Measurements from ENCODE around the gene C8A. TPM values are rescaled to one million over a fixed set of nuclear protein-coding genes. Genes with fewer than 3 reads are reported as not detected.

Gene C8A
- total and polyA plus RNA-seq, 10 of the 15 experiments (the other 5 are each of a cell fraction or from before 2014, with no cell fraction given) = not detected

DNA sequence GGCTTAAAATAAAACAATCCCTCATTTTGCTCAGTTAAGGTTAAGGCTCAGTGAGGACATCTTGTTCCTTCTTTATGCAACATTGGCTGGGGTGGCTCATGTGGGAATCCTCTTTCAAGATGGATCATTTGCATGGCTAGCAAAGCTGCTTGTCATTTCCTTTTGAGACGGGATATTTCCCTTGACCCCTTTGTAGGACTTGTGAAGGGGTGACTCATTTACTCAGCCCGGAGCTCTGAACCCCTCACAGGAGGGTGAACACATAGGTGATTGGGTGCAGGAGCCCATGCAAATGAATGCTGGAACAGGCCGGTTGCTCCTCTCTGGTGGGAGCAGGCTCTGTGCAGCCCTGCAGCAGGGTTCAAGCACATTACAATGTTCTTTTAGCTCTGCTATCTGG lies 15.8 kb upstream of the C8A start:
- in situ Hi-C loops (cut with MboI) = loop anchor here (25.0 kb wide), 1 partner anchor 1724 kb away; no protein-coding TSS in a partner anchor
- BruUV-seq (replicated peaks) = no TSS peak
- SMC1A ChIA-PET (ENCODE audit: uncharacterized antibody, unreplicated experiment) = no interaction called here

DNA sequence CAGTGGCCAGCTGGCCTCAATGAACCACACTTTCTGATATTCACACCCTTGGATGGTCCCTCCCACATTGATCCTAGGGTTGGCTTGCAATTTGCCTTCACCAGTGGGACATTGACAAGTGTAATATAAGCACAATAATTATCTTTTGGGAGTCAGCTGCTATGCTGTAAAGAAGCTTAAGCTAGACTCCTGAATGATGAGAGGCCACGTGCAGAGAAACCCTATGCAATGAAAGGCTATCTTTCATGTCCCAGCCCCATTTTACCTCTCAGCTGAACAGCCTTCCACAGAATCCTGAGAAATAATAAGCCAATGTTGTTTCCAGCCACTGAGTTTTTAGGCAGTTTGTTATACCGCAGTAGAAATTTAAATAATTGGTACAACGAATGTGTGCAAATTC lies 11.1 kb upstream of the C8A start:
- ATAC-seq (no peak), DNase-seq (ENCODE audit: low read depth, low spot score) (no peak), FAIRE-seq (no peak)
- no peaks in the 10 kb centered on the region for H3K27me3 ChIP-seq (replicated peaks in 1 of 2; ENCODE audit: control insufficient read depth in 2 of 2, insufficient read depth in 2 of 2, low read length in 1 of 2)
- ChIA-PET CTCF (interaction anchor here (1.2 to 2.5 kb wide), 4 partner anchors 10 to 23 kb away, joined by 3 to 10 read pairs (median 4); no protein-coding TSS in a partner anchor), POLR2A (no interaction called here), SMC1A (ENCODE audit: uncharacterized antibody, unreplicated experiment) (interaction anchor here (0.5 to 1.1 kb wide), 2 partner anchors 137 to 389 kb away, joined by 3 to 4 read pairs; no protein-coding TSS in a partner anchor), RAD21 (ENCODE audit: unreplicated experiment) (interaction anchor here (1.7 kb wide), 1 partner anchor 11 kb away, joined by 4 read pairs; no protein-coding TSS in a partner anchor)
- H3K4me2 ChIP-seq (ENCODE audit: control insufficient read depth, insufficient read depth) = no peak overlapping the region
- H2AFZ ChIP-seq (ENCODE audit: control insufficient read depth, low read depth, low read length) = no peak overlapping the region
- H3K4me3 ChIP-seq = no peak overlapping the region
- no peaks in the 10 kb centered on the region for H3K9me3 ChIP-seq (replicated peaks; ENCODE audit: control insufficient read depth, insufficient read depth, low read length)
- no peak overlapping the region for H3K9ac ChIP-seq (ENCODE audit: control insufficient read depth, insufficient read depth, low read length)
- no TSS peak for BruUV-seq (replicated peaks)
- H3K79me2 ChIP-seq (ENCODE audit: control insufficient read depth, insufficient read depth, low read length) = no peaks in the 10 kb centered on the region
- H3K27ac ChIP-seq (ENCODE audit: control insufficient read depth, insufficient read depth) = no peak overlapping the region
- in situ Hi-C loops (cut with MboI) = loop anchor here (25.0 kb wide), 1 partner anchor 1719 kb away; no protein-coding TSS in a partner anchor
- no peaks in the 10 kb centered on the region for H3K4me1 ChIP-seq (ENCODE audit: control insufficient read depth, insufficient read depth, low read length)
- intact Hi-C loops (cut with micrococcal nuclease; ENCODE audit: unreplicated experiment) = no loop called here
- no peaks in the 10 kb centered on the region for H3K36me3 ChIP-seq (ENCODE audit: control insufficient read depth in 2 of 2, insufficient read depth in 2 of 2, low read length in 1 of 2)
- WGBS (ENCODE audit: insufficient coverage, insufficient replicate concordance, low lambda C conversion rate, missing lambda C conversion rate) = 47% methylated on average over 3 of the region's 3 CpGs
- no peaks in the 10 kb centered on the region for H4K20me1 ChIP-seq (ENCODE audit: control insufficient read depth, insufficient read depth)
- TF ChIP-seq SPI1 (IDR thresholded peaks at IDR 0.05; ENCODE audit: borderline replicate concordance, insufficient read depth, low read depth, low read length) = no peak
- TF ChIP-seq, protein P1, sequence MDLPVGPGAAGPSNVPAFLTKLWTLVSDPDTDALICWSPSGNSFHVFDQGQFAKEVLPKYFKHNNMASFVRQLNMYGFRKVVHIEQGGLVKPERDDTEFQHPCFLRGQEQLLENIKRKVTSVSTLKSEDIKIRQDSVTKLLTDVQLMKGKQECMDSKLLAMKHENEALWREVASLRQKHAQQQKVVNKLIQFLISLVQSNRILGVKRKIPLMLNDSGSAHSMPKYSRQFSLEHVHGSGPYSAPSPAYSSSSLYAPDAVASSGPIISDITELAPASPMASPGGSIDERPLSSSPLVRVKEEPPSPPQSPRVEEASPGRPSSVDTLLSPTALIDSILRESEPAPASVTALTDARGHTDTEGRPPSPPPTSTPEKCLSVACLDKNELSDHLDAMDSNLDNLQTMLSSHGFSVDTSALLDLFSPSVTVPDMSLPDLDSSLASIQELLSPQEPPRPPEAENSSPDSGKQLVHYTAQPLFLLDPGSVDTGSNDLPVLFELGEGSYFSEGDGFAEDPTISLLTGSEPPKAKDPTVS (IDR thresholded peaks at IDR 0.05; ENCODE audit: low read depth, low read length) = no peak
- TF ChIP-seq ZNF217 (IDR thresholded peaks at IDR 0.05) = no peak
- no peak for TF ChIP-seq MEF2A (IDR thresholded peaks at IDR 0.05; ENCODE audit: insufficient read depth, low read depth, low read length)
- no peak for TF ChIP-seq NR2C1 (IDR thresholded peaks at IDR 0.05)
- no peak for TF ChIP-seq ZNF622 (IDR thresholded peaks at IDR 0.05)
- TF ChIP-seq TCF3 (IDR thresholded peaks at IDR 0.05; ENCODE audit: borderline replicate concordance, insufficient read depth, low read depth, low read length) = no peak
- TF ChIP-seq GABPA (IDR thresholded peaks at IDR 0.05; ENCODE audit: low read depth) = no peak
- no peak for TF ChIP-seq CHD2 (IDR thresholded peaks at IDR 0.05; ENCODE audit: borderline replicate concordance, low read depth, low read length)
- TF ChIP-seq, protein P2, sequence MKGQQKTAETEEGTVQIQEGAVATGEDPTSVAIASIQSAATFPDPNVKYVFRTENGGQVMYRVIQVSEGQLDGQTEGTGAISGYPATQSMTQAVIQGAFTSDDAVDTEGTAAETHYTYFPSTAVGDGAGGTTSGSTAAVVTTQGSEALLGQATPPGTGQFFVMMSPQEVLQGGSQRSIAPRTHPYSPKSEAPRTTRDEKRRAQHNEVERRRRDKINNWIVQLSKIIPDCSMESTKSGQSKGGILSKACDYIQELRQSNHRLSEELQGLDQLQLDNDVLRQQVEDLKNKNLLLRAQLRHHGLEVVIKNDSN (IDR thresholded peaks at IDR 0.05; ENCODE audit: borderline replicate concordance, extremely low read length, insufficient read depth, low read depth, low read length) = no peak
- TF ChIP-seq SMC3 (IDR thresholded peaks at IDR 0.05; ENCODE audit: borderline replicate concordance, low read length) = no peak
- TF ChIP-seq NFYB (IDR thresholded peaks at IDR 0.05; ENCODE audit: insufficient read depth, low read depth, low read length) = no peak

More for the DNA sequence above, 15.8 kb upstream of the C8A start:
- Histone ChIP-seq H3K79me2 (ENCODE audit: control insufficient read depth, insufficient read depth, low read length) (no peaks in the 10 kb centered on the region), H3K4me2 (ENCODE audit: control insufficient read depth, insufficient read depth) (no peak overlapping the region), H3K9me3 (replicated peaks; ENCODE audit: control insufficient read depth, insufficient read depth, low read length) (no peaks in the 10 kb centered on the region), H3K27ac (ENCODE audit: control insufficient read depth, insufficient read depth) (no peak overlapping the region), H3K9ac (ENCODE audit: control insufficient read depth, insufficient read depth, low read length) (no peak overlapping the region), H3K4me3 (no peak overlapping the region), H2AFZ (ENCODE audit: control insufficient read depth, low read depth, low read length) (no peak overlapping the region), H3K36me3 (ENCODE audit: control insufficient read depth in 2 of 2, insufficient read depth in 2 of 2, low read length in 1 of 2) (no peaks in the 10 kb centered on the region), H4K20me1 (ENCODE audit: control insufficient read depth, insufficient read depth) (no peaks in the 10 kb centered on the region), H3K4me1 (ENCODE audit: control insufficient read depth, insufficient read depth, low read length) (no peaks in the 10 kb centered on the region), H3K27me3 (replicated peaks in 1 of 2; ENCODE audit: control insufficient read depth in 2 of 2, insufficient read depth in 2 of 2, low read length in 1 of 2) (no peaks in the 10 kb centered on the region; a peak in 1 of 4 replicates)
- no peak for TF ChIP-seq SREBF2 (IDR thresholded peaks at IDR 0.05; ENCODE audit: low read length)
- TF ChIP-seq, protein P3, sequence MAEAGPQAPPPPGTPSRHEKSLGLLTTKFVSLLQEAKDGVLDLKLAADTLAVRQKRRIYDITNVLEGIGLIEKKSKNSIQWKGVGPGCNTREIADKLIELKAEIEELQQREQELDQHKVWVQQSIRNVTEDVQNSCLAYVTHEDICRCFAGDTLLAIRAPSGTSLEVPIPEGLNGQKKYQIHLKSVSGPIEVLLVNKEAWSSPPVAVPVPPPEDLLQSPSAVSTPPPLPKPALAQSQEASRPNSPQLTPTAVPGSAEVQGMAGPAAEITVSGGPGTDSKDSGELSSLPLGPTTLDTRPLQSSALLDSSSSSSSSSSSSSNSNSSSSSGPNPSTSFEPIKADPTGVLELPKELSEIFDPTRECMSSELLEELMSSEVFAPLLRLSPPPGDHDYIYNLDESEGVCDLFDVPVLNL (IDR thresholded peaks at IDR 0.05; ENCODE audit: low read depth, low read length) = no peak
- no peak for TF ChIP-seq CHD4 (IDR thresholded peaks at IDR 0.05)
- WGBS (ENCODE audit: insufficient coverage, insufficient replicate concordance, low lambda C conversion rate, missing lambda C conversion rate) = 29% methylated on average over 3 of the region's 3 CpGs
- ChIA-PET RAD21 (ENCODE audit: unreplicated experiment) (no interaction called here), CTCF (no interaction called here), POLR2A (no interaction called here)
- FAIRE-seq (no peak), DNase-seq (ENCODE audit: low read depth, low spot score) (no peak), ATAC-seq (no peak)
- intact Hi-C loops (cut with micrococcal nuclease; ENCODE audit: unreplicated experiment) = loop anchor here (5.0 kb wide), 1 partner anchor 1194 kb away; no protein-coding TSS in a partner anchor

All from GM12878 (cell line).